Superior temporal gyrus (tissue), 1 donor: ENCODE data around the gene ARHGAP8.

ENCODE experiments used
- DNase-seq: peaks from one replicate; pipeline ENCODE4 v3.0.0-alpha.2; 2016; ENCODE audit errors: extremely low spot score

Gene ARHGAP8

DNA sequence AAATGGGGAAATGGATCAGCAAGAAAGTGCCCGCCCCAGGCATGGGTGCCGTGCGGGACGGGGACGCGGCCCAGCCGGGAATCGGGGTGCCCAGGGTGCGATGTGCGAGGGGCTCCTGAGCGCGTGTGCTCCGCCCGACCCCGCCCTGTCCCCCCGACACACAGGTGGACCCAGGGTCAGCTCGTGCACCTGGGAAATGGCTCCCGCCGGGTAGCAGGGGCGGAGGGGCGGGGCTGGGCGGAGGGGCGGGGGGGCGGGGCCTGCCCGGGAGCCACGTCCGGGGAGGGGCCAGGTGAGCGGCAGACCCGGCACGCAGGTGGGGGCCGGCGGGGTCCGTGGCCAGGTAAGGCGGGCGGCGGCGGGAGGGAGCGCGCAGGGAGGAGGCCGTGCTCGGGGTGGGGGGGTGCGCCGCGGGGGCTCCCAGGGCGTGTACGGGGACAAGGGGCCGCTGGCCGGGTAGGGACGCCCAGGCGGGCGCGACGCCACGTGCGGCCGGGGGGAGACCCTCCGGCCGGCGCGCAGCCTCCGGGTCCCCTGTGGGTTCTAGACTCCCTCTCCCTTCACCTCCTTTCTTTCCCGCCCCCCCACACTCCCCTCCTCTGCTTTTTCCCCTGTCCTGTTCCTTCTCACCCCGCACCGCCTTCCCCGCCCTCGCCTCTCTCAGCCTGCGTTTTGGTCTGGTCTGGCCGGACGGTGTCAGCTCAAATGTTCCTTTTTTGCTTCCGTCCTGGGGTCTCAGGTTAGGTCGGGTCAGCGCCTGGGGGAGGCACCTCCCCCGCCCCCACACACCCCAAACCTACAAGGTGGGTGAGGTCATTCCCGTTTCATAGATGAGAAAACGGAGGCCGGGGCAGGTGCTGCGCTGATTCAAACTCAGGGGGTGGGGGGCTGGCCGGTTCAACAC is at the start of gene ARHGAP8:
Gene ARHGAP8, plus strand, starts transcription at position 291 of the 904 bp plus-strand sequence. CDS start 33,953 bp downstream, outside the sequence.
- no peak for DNase-seq

DNA sequence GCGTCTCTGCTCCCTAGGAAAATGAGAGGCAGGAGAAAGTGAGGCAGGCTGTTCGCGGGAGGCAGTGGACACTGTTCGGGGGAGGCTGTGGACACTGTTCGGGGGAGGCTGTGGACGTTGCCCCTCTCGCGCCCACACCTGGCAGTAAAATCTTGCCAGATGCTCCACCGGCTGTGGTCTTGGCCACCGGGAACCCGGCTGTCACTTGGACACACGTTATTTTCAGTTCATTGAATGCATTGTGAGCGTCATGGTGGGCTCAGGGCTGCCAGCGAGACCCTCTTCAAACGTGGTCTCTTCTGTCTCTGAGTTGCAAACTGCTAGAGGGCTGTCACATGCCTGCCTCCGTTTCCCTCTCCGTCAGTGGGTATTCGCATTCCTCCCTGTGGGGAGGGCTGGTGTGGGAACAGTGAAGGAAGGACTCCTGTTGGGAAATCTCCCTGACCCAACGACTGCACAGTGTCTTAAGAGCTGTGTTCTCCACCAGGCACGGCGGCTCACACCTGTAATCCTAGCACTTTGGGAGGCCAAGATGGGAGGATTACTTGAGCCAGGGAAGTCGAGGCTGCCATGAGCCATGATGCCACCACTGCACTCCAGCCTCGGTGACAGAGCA is 49.0 kb upstream of the ARHGAP8 start:
- DNase-seq = no peak

DNA sequence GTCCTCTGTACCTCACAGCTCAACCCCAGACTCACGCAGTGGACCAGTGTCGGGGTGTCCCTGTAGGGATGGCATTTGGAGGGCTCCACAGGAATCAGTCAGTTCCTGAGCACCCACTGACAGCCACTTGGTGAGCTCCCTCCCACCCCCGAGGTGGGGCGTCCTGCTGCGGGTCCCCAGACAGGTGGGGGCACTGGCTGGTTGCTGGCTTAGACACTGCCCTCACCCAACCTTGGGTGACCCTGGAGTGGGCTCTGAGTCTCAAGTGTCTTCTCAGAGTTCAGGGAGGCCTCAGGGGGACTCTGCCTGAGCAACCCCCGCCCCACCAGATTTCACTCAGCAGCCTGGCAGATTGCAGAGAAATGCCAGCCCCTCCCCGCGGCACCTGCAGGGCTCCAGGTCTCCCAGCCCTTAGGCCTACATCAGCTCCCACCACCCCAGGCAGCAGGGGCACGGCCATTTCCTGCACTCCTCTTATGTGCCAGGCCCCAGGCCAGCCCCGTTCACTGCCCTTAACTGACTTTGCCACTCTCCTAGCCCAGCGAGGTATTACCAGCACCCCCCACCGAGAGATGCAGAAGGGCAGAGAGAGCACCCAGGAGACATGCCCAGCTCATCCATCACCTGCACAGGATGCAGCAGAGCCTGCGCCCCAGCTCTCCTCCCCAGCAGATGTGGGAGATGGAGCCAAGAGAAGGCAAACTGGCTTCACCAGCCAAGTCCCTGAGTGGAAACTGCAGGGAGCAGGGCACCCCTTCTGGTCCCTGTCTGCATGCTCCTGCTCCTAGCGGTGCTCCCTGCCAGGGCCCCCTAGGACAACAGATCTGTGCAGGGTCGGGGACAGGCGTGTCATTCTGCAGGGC is 48.0 kb upstream of the ARHGAP8 start:
- no peak for DNase-seq

DNA sequence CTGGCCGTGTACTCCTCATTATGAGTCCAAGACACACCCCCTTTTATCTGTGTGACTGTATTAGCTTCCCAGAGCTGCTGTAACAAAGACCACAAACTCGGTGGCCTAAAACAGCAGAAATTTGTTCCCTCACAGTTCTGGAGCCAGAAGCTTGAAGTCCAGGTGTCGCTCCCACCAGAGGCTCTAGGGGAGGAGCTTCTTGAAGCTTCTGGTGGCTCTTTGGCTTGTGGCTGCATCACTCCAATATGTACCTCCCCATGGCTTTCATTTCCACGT is 47.4 kb upstream of the ARHGAP8 start:
- no peak for DNase-seq

DNA sequence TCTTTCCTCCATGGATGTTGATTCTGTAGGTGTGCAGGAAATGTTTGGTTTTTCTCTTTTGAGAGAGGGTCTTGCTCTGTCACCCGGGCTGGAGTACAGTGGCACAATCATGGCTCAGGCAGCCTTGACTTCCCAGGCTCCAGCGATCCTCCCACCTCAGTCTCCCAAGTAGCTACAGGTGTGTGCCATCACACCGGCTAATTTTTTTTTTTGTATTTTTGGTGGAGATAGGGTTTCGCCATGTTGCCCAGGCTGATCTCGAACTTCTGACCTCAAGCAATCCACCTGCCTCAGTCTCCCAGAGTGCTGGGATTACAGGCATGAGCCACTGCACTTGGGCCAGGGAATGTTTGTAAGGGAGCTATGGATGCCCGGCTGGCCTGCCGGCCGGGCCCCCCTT is 45.9 kb upstream of the ARHGAP8 start:
- no peak for DNase-seq

DNA sequence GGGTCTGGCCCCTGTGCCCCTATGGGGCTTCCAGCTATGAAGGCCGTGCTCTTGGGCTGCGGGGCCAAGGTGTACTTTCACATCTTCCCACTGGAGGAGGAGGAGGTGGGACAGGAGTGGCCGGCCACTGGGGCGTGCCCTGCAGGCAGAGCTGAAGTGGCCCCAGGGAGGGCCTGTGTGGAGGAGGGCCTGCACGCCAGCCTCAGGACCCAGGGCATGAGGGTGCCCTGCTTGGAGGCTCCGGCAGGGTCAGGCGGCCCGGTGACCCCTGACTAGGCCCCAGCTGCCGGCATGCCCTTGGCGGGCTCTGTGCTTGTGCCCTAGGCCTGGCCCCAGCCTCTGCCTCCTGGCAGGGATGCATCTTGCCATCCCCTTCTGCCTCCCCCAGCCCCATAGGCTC is 45.2 kb upstream of the ARHGAP8 start:
- no peak for DNase-seq

DNA sequence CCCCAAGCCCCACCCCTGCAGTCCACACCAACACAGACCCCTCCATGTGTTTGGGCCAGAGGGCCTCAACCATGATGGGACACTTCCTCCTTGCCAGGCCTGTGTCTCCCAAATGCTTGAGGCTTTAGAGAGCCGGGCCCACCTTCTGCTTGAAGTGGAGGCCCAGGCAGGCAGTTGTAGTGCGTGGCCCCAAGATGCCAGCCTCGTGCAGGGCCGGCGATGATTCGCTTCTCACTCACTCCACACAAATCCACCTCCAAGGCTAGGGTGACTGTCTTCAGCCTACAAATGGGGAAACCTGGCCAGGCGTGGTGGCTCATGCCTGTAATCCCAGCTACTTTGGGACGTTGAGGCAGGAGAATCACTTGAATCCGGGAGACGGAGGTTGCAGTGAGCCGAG is 44.6 kb upstream of the ARHGAP8 start:
- DNase-seq = no peak

DNA sequence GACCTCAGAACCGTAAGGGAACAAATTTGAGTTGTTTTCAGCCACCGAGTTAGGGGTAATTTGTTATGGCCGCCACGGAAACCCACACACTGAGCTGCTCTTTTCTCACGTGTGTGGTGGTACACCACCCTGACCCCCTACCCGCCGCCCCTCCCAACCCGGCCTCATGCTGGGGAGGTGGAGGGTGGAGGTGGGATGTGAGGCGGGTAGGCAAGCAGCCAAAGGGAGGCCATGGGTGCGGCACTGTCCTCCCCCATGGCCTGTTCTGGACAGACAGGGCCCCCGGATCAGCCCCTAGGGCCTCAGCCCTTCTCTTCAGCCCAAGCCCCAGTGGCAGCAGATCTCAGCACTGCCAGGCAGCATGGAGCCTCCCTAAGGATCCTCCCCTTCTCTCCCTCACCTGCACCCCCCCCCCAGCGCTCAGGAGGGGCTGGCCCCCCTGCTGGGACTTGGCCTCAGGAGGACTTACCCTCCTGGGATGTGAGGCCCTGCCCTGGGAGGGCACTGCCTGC is 42.4 kb upstream of the ARHGAP8 start:
- no peak for DNase-seq

DNA sequence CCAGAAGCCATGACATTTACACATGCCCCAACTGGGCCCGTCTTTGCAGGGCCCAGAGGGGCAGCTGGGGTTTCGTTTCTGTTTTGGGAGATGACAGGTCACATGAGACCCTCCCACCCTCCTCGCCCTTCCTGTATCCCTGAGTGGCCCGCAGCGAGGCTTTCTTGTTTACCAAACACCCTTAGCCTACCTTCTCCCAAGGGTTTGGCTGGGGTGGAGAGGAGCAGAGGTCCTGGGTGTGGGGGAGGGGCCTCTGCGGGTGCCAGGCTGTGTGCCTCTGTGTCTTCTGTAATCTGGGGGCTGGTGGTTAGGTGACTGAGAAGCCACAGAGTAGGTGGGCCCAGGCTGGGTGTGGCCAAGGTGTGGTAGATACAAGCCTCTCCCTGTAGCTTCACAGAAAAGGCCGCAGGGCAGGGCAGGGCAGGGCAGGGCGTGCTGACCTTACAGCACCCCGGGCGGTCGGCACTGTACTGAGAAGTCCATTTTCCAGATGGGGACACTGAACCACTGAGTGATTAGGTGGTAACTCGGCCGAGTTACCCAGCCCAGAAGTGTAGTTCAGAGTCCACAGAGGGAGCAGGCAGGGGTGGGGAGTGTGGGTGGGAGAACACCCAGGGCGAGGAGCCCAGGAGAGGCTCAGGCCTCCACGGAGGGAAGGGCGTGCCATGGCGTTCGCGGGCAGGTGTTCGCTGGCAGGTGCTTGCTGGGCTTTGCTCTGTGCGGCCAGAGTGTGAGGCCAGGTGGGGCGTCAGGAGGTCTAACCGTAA is 41.7 kb upstream of the ARHGAP8 start:
- no peak for DNase-seq

DNA sequence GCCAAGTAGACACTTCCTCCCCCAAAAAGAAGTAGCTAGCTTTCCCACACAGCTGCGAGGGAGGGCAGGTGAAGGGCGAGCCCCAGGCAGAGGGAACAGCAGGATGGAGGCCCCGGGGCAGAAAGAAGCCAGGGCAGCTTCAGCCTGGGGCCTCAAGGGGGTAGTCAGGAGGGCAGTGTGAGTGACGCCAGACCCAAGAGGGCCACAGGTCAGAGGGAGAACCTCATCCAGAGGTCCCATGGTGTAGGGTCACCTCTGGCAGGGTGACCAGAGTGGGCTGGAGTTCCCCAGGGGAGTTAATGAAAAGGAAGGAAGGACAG is 41.2 kb upstream of the ARHGAP8 start:
- no peak for DNase-seq

DNA sequence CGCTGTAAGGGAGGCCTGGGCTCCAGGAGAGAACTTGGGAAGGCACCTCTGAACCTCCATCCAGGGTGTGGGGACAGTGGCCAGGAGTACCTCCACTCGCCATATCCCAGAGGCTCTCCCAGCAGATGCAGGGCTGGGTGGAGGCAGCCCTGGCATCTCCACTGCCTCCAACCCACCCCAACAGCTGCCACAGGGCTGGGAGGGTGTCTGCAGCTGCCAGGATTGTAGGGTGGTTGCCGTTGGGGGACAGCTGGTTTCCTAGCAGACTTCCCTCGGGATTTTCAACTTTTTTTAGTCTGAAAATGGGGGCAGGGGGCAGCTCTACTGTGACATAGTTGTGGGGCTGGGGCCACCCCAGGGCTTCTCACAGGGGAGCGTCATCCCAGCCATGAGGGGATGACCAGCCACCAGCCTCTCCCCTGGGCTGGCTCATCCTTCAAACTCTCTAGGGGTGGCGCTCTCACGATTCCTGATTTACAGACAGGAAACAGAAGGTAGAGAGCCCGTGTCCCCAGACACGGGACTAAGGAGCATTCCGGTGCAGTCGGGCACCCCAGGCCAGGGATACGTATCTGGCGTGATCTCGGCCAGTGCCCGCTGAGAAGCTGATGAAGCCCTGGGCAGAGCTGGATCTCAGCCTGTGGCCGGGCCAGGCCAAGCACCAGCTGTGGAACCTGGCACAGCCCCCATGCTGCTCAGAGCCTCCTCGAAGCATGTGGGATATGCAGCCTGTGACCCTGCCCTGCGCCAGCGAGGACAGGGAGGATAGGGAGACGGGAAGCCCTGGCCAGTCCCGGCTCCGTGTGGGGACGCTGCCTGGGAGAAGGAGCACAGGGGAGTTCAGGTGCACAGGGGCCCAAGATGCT is 40.5 kb upstream of the ARHGAP8 start:
- no peak for DNase-seq

DNA sequence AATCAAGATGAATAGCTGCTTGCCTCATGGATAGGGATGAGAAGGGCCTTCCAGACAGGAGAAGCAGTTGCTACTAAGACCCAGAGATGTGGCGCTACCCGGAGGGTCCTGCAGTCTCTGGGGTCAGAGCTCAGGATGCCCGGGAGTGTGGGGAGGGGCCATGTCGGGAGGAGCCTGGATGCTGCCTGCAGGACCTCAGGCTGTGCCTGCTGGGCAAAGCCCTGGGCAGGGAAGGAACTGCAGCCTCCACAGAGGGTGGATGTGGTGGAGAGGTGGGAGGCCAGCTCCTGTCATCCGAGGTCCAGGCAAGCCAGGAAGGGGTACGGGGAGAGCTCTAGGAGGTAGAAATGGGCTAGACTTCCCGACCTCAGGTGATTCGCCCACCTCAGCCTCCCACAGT is 39.4 kb upstream of the ARHGAP8 start:
- no peak for DNase-seq

DNA sequence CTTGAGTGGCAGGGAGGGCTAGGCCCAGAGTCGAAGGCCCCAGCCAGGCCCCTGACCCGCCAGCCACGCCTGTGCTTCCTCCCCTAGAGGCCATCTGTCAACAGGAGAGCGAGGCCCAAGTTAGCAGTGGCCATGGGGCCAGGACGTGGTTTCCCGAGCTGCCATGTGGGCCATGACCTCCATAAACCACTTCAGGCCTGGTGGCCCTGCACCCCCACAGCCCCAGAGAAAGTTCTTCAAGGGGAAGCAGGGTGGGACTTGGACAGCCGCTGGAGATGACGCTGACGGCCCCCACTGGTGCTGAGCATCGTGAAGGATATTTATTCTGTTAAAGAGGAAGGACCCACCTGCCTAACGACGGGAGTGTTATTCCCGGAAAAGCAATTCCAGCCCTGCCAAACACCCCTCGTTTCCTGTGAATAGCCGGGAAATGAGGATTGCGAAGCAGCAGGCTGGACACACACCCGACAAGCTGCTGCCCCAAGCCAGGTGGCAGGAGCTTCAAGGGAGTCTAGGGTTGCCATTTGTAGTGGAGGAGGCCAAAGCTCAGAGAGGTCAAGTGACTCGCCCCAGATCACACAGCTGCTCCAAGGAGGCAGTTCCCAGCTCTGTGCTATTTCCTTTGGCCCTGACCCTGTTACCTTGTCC is 37.5 kb upstream of the ARHGAP8 start:
- no peak for DNase-seq

DNA sequence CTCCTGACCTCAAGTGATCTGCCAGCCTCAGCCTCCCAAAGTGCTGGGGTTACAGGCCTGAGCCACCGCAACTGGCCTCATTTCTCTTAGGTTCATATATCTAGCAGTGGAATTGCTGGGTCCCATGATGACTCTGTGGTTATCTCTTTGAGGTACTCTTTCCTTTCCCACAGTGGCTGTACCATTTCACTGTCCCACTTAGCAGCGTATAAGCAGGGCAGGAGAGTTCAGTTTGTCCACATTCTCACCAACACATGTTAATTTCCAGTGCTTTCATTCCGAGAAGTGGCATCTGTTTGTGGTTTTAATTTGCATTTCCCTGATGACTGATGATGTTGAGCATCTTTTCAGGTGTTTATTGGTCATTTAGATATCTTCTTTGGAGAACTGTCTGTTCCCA is 34.0 kb upstream of the ARHGAP8 start:
- DNase-seq = no peak

DNA sequence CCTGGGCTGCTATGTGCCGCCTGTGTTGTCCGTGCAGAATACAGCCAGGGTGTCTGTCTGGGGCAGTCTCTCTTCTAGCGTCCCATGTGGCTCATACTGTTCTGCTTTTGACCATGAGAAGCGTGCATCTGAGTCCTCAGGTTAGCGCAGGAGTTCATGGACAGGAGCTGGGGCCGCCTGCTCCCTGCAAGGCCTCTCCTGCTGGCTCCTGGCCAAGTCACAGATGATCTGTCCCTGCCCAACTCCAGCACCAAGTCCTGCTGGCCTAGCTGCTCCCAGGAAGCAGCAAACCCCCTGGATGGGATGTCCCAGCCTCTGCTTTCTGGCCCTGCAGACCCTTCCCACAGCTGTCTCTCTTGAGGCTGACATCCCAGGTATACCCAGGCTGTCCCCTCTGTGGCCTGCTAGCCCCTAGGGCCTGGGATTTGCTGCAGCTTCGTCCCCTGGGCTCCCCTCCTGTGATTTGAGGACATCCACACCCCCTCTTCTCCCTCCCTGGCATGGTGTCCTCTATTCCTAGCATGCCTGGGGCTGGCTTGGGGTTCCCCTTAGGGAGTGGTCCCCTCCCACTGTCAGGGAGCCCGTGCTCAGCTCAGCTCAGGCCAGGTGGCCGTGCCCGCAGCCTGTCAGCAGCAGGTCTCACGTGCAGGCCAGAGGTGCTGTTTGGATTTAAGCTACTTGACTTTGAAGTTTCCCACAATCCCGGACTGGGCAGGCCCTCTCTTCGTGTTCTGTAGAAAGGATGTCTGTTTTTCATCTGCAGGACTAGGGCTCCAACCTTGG is 32.6 kb upstream of the ARHGAP8 start:
- DNase-seq = no peak

DNA sequence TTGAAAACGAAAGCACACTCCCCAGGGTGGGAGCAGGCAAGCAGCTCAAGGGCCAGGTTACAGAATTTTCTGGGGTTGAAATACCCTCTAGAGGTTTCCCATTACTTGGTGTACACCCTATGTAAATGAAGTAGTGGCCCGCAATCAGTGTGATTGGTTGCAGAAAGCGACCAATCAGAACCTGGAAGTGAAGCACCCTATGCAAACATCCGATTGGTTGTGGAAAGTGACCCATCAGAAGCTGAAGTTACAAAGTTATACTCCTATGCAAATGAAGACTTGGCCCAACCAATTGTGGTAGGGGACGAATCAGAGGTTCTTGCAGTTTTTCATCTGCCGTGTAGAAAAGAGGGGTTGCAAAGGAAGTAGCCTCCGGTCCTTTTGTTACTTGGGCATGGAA is 31.2 kb upstream of the ARHGAP8 start:
- DNase-seq = no peak

DNA sequence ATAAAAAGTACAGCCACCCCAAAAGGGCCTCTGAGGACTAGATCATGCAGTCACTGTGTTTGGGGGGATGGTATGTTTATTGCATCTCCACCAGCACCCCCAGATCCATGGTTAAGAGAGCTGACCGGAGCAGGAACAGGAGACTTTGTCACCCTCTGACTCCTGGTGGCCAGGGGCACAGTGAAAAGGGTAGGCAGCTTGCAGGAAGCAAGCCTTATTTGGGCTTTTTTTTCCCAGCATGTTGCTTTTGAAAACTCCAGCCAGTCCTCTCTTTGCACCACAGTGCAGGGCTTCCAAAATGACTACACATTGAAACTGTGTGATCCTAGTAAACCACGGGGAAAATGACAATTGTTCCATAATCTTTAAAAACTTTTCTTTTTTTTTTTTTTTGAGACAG is 29.8 kb upstream of the ARHGAP8 start:
- DNase-seq = no peak

DNA sequence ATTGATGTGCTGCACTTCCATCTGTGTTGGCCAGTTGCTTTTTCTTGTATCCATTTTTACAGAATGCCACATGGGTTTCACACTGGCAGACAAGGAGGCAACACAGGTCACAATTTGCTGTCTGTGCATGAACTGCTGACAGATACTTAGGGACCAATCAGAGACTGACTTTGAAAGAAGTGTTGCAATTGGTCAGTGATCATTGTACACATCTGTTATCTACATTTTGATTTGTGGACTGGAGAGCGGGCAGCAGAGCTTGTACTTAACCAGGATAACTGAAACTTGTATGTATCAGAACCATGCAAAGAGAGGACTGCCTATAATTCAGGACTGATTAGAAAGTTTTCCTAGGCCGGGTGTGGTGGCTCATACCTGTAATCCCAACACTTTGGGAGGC is 28.6 kb upstream of the ARHGAP8 start:
- DNase-seq = no peak

DNA sequence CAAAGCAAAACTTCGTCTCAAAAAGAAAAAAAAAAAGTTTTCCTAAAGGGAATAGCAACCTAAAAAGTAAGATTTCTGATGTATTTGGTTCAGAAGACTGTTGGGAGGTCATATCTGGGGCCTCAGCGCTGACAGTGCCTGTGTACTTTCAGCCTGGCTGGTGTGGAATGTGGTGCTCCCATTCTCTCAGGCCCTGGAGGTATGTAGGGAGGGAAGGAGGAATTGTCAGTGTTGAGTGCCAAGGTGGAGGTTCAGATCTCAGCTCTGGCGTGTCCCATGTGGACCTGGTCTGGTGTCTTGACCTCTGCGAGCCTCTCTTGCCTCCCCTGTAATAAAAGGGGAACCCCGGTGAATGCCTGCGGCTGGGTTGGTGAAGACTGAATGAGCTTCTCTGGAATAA is 28.0 kb upstream of the ARHGAP8 start:
- DNase-seq = no peak

DNA sequence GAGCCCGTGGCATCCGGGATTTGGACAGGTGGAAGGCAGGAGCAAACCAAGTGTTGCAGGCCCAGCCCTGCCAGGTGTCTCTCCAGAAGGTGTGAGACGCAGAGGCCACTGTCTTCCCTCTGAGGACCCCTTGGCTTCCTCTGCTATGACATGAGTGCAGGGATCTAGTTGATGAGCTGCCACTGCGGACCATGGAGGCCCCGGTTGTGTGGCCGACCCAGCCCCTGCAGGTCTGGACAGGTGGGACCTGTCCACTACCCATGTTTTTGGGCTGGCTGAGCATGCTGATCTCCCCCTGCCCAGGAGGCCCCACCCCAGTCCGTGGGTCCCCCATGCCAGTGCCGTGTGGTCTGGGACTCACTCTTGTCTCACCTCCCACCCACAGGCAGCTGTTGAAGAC is 27.5 kb upstream of the ARHGAP8 start:
- no peak for DNase-seq
